T-helper 9 cell (primary cell): Measurements from ENCODE around the gene NXN.
A peak's percentile ranks its signal among the peaks of the same experiment; 100 is the strongest.
"Not testable (repeated sequence)": the region's sequence is repeated elsewhere in the genome, so short reads cannot be mapped to it uniquely, and the experiment has no call there.

ENCODE experiments used
- DNase-seq: peaks from one replicate; pipeline ENCODE4 v3.0.0-alpha.2; 2020

The NXN gene

GRCh38 chr17:881778-882177, 97.8 kb downstream of the NXN start:
- no peak for DNase-seq

- no peak for DNase-seq
Observed at GRCh38 chr17:880443-881269, 98.9 kb downstream of the NXN start.

- peak; percentile 60 for DNase-seq
Observed at GRCh38 chr17:879546-880442, 99.8 kb downstream of the NXN start.

- no peak for DNase-seq
Observed at GRCh38 chr17:877630-878029, 101.9 kb downstream of the NXN start.

GRCh38 chr17:876272-876671, 103.3 kb downstream of the NXN start:
- no peak for DNase-seq

- DNase-seq = not testable (repeated sequence)
Observed at GRCh38 chr17:874590-874989, 105.0 kb downstream of the NXN start.

- DNase-seq = no peak
Observed at GRCh38 chr17:872855-873254, 106.7 kb downstream of the NXN start.

GRCh38 chr17:871751-872519, 107.6 kb downstream of the NXN start:
- no peak for DNase-seq

GRCh38 chr17:869567-870525, 109.7 kb downstream of the NXN start:
- no peak for DNase-seq

- DNase-seq = no peak
Observed at GRCh38 chr17:869086-869485, 110.5 kb downstream of the NXN start.

GRCh38 chr17:867896-868489, 111.6 kb downstream of the NXN start:
- DNase-seq = no peak

- not testable (repeated sequence) for DNase-seq
Observed at GRCh38 chr17:867238-867637, 112.3 kb downstream of the NXN start.

- DNase-seq = no peak
Observed at GRCh38 chr17:866568-867103, 112.9 kb downstream of the NXN start.

GRCh38 chr17:864315-864714, 115.3 kb downstream of the NXN start:
- DNase-seq = no peak

GRCh38 chr17:863880-864279, 115.7 kb downstream of the NXN start:
- no peak for DNase-seq

- DNase-seq = no peak
Observed at GRCh38 chr17:862582-862981, 117.0 kb downstream of the NXN start.

- DNase-seq = no peak
Observed at GRCh38 chr17:861364-861763, 118.2 kb downstream of the NXN start.

GRCh38 chr17:860805-861204, 118.8 kb downstream of the NXN start:
- no peak for DNase-seq

- DNase-seq = no peak
Observed at GRCh38 chr17:859824-860195, 119.8 kb downstream of the NXN start.

- no peak for DNase-seq
Observed at GRCh38 chr17:859061-859823, 120.3 kb downstream of the NXN start.
